ENCODE measurements around the gene IRF9. TPM values are rescaled to one million over a fixed set of nuclear protein-coding genes. Genes with fewer than 3 reads are reported as not detected.

Gene IRF9
- total and polyA plus RNA-seq, 2 of the 13 experiments (the other 11 are each of a cell fraction or from before 2014, with no cell fraction given): 14.9 to 49.7 TPM

DNA sequence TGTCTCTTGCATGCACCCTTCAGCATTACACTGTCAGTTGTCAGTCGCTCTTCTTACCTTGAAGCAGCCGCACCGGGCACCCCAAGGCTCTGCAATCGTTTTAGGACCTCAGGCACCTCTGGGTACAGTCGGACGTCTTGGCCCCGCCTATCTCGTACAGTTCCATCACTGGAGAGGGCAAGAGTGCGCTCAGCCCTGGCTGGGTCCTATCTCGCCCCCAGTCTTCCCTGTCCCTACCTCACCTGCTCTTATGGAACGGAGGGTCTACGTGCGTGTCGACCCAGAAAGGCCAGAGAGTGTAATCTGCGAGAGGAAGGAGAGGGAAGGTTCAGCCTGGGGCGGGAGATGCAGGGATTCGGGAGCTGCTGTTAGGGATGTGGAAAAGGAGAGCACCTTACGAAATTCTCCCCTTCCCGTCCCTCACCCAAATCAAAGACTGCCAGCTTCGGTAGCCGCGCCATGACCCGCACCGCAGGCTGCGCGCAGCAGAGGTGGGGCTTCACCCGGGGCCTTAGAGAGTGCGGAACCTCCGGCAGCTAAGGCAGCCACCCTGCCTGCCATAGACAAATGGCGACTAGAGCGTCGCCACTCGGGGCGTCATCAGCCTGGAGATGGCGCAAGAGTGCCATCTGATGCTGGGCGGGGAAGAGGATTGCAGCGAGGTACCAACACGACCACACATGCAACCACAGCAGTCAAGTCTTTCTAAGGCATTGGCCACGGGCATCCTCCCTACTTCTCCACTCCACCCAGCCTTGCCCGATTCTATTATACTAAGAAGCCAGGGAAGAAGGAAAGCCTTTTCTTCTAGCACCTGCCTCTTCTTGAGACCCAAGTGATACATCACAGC is 54.7 kb downstream of the IRF9 start, which contains the start of gene MDP1 (continued):
- TF ChIP-seq ZNF432 (CRISPR knock-in tag; IDR thresholded peaks at IDR 0.05; ENCODE audit: borderline replicate concordance): no peak
- TF ChIP-seq NR2F2 (IDR thresholded peaks at IDR 0.05; ENCODE audit: borderline replicate concordance, low read depth): no peak
- TF ChIP-seq TAF15 (IDR thresholded peaks at IDR 0.05; ENCODE audit: low read depth, low read length, poor library complexity, severe bottlenecking): peak; percentile 100
- TF ChIP-seq ZNF138 (CRISPR knock-in tag; IDR thresholded peaks at IDR 0.05; ENCODE audit: low read depth): peak; percentile 91; the same call in 1 of the 2 replicates
- TF ChIP-seq PHB2 (IDR thresholded peaks at IDR 0.05; ENCODE audit: partially characterized antibody): no peak
- TF ChIP-seq ATF1 (CRISPR knock-in tag; IDR thresholded peaks at IDR 0.05): no peak
- TF ChIP-seq ZNF510 (CRISPR knock-in tag; IDR thresholded peaks at IDR 0.05; ENCODE audit: low read depth): peak; percentile 99
- TF ChIP-seq ZNF446 (CRISPR knock-in tag; IDR thresholded peaks at IDR 0.05): no peak; the same call in none of the 2 replicates
- TF ChIP-seq ZSCAN22 (CRISPR knock-in tag; IDR thresholded peaks at IDR 0.05): peak; percentile 64; the same call in 1 of the 2 replicates
- peak; percentile 99 for TF ChIP-seq DBP (CRISPR knock-in tag; IDR thresholded peaks at IDR 0.05; ENCODE audit: not compliant biosample characterization)
- peak; percentile 70 for TF ChIP-seq HNF4A (CRISPR knock-in tag; IDR thresholded peaks at IDR 0.05)
- peak; percentile 98 for TF ChIP-seq KMT2B (CRISPR knock-in tag; IDR thresholded peaks at IDR 0.05)
- TF ChIP-seq HNF4G (IDR thresholded peaks at IDR 0.05; ENCODE audit: borderline replicate concordance, low read depth, low read length): no peak; the same call in 1 of the 2 replicates
- TF ChIP-seq HNF4G (CRISPR knock-in tag; IDR thresholded peaks at IDR 0.05; ENCODE audit: borderline replicate concordance, low read depth): peak; percentile 93
- TF ChIP-seq ZNF121 (CRISPR knock-in tag; IDR thresholded peaks at IDR 0.05): peak; percentile 59; the same call in 1 of the 2 replicates
- TF ChIP-seq, protein P1, sequence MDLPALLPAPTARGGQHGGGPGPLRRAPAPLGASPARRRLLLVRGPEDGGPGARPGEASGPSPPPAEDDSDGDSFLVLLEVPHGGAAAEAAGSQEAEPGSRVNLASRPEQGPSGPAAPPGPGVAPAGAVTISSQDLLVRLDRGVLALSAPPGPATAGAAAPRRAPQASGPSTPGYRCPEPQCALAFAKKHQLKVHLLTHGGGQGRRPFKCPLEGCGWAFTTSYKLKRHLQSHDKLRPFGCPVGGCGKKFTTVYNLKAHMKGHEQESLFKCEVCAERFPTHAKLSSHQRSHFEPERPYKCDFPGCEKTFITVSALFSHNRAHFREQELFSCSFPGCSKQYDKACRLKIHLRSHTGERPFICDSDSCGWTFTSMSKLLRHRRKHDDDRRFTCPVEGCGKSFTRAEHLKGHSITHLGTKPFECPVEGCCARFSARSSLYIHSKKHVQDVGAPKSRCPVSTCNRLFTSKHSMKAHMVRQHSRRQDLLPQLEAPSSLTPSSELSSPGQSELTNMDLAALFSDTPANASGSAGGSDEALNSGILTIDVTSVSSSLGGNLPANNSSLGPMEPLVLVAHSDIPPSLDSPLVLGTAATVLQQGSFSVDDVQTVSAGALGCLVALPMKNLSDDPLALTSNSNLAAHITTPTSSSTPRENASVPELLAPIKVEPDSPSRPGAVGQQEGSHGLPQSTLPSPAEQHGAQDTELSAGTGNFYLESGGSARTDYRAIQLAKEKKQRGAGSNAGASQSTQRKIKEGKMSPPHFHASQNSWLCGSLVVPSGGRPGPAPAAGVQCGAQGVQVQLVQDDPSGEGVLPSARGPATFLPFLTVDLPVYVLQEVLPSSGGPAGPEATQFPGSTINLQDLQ (CRISPR knock-in tag; IDR thresholded peaks at IDR 0.05): no peak
- peak; percentile 100 for TF ChIP-seq MEIS1 (CRISPR knock-in tag; IDR thresholded peaks at IDR 0.05; ENCODE audit: borderline replicate concordance)
- no peak for TF ChIP-seq LCORL (IDR thresholded peaks at IDR 0.05)
- TF ChIP-seq LCORL (CRISPR knock-in tag; IDR thresholded peaks at IDR 0.05): peak; percentile 94
- TF ChIP-seq ZNF547 (CRISPR knock-in tag; IDR thresholded peaks at IDR 0.05): no peak
- peak; percentile 93 for TF ChIP-seq KDM5A (IDR thresholded peaks at IDR 0.05; ENCODE audit: borderline replicate concordance, low read length)
- peak; percentile 82; the same call in 1 of the 2 replicates for TF ChIP-seq NCOA1 (CRISPR knock-in tag; IDR thresholded peaks at IDR 0.05)
- peak; percentile 100 for TF ChIP-seq BRD4 (CRISPR knock-in tag; IDR thresholded peaks at IDR 0.05)
- TF ChIP-seq SALL1 (CRISPR knock-in tag; IDR thresholded peaks at IDR 0.05): peak; percentile 97
- peak; percentile 98; the same call in 1 of the 2 replicates for TF ChIP-seq ZNF256 (CRISPR knock-in tag; conservative IDR thresholded peaks at IDR 0.05)
- TF ChIP-seq ZNF776 (CRISPR knock-in tag; IDR thresholded peaks at IDR 0.05): peak; percentile 79; the same call in 1 of the 2 replicates
- TF ChIP-seq RNF2 (conservative IDR thresholded peaks at IDR 0.05; ENCODE audit: low read depth): 0 out of 2 replicates have a peak, but pooled peaks have one; percentile 75
- TF ChIP-seq TBX3 (IDR thresholded peaks at IDR 0.05; ENCODE audit: borderline replicate concordance): peak; percentile 57; the same call in 1 of the 2 replicates
- TF ChIP-seq ZBTB3 (CRISPR knock-in tag; IDR thresholded peaks at IDR 0.05; ENCODE audit: borderline replicate concordance, low read depth): peak; percentile 87; the same call in 1 of the 2 replicates

All from HepG2 (cell line).